Measurements from ENCODE around the gene PIMREG.
"Not testable (repeated sequence)": the region's sequence is repeated elsewhere in the genome, so short reads cannot be mapped to it uniquely, and the experiment has no call there.

The PIMREG gene

GRCh38 chr17:6478486-6478885 is 34.2 kb downstream of the PIMREG start:
- no peaks in the 10 kb centered on the region for H3K9me3 ChIP-seq (ENCODE audit: control insufficient read depth, low read length)
- no peaks in the 10 kb centered on the region for H3K27me3 ChIP-seq (ENCODE audit: control insufficient read depth, insufficient read depth, low read length)
- H3K27ac ChIP-seq = no peak overlapping the region
- no peaks in the 10 kb centered on the region for H3K36me3 ChIP-seq (ENCODE audit: control insufficient read depth, insufficient read depth, low read length)
- no peak overlapping the region for H3K9ac ChIP-seq
- H2AFZ ChIP-seq = no peak overlapping the region
- no peak for TF ChIP-seq CTCF (IDR thresholded peaks at IDR 0.05)
- no peak overlapping the region for H3K4me2 ChIP-seq (ENCODE audit: low read length)
- no peaks in the 10 kb centered on the region for H3K79me2 ChIP-seq
- no peak overlapping the region for H3K4me3 ChIP-seq (ENCODE audit: low read depth, low read length)
- no peaks in the 10 kb centered on the region for H3K4me1 ChIP-seq

- no peak for TF ChIP-seq CTCF (IDR thresholded peaks at IDR 0.05)
- H3K9ac ChIP-seq = no peak overlapping the region
- no peak overlapping the region for H2AFZ ChIP-seq
- H3K27me3 ChIP-seq (ENCODE audit: control insufficient read depth, insufficient read depth, low read length) = no peaks in the 10 kb centered on the region
- H3K79me2 ChIP-seq = no peaks in the 10 kb centered on the region
- no peak overlapping the region for H3K4me3 ChIP-seq (ENCODE audit: low read depth, low read length)
- H3K4me2 ChIP-seq (ENCODE audit: low read length) = no peak overlapping the region
- no peak overlapping the region for H3K27ac ChIP-seq
- no peaks in the 10 kb centered on the region for H3K9me3 ChIP-seq (ENCODE audit: control insufficient read depth, low read length)
- H3K4me1 ChIP-seq = no peaks in the 10 kb centered on the region
- no peaks in the 10 kb centered on the region for H3K36me3 ChIP-seq (ENCODE audit: control insufficient read depth, insufficient read depth, low read length)
Observed at GRCh38 chr17:6479622-6480302, 35.5 kb downstream of the PIMREG start.

GRCh38 chr17:6480303-6480675 is 36.0 kb downstream of the PIMREG start:
- Histone ChIP-seq H3K9ac (no peak overlapping the region), H3K27ac (no peak overlapping the region), H3K27me3 (ENCODE audit: control insufficient read depth, insufficient read depth, low read length) (no peaks in the 10 kb centered on the region), H3K79me2 (no peaks in the 10 kb centered on the region), H3K4me2 (ENCODE audit: low read length) (no peak overlapping the region), H3K4me3 (ENCODE audit: low read depth, low read length) (no peak overlapping the region), H3K36me3 (ENCODE audit: control insufficient read depth, insufficient read depth, low read length) (no peaks in the 10 kb centered on the region), H2AFZ (no peak overlapping the region), H3K4me1 (no peaks in the 10 kb centered on the region), H3K9me3 (ENCODE audit: control insufficient read depth, low read length) (no peaks in the 10 kb centered on the region)
- TF ChIP-seq CTCF (IDR thresholded peaks at IDR 0.05) = no peak

DNA sequence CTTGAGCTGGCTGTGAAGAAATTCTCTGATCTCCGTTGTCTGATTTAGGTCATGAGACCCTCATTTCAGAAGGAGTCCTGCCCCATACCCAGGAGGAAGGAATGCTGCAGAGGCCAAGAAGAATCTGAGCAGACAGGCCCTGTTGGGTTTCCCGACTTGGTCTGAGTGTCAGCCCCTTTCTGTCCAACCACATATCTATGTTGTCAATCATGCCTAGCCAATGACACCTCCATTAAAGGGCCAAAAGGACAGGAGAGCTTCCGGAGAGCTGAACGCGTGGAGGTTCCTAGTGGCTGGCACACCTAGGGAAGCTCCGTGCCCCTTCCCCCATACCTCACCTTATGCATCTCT is 37.8 kb downstream of the PIMREG start:
- Histone ChIP-seq H3K36me3 (ENCODE audit: control insufficient read depth, insufficient read depth, low read length) (no peaks in the 10 kb centered on the region), H3K27me3 (ENCODE audit: control insufficient read depth, insufficient read depth, low read length) (no peaks in the 10 kb centered on the region), H3K4me1 (no peaks in the 10 kb centered on the region), H3K9me3 (ENCODE audit: control insufficient read depth, low read length) (no peaks in the 10 kb centered on the region), H3K79me2 (no peaks in the 10 kb centered on the region), H3K27ac (no peak overlapping the region), H3K4me2 (ENCODE audit: low read length) (no peak overlapping the region), H2AFZ (no peak overlapping the region), H3K4me3 (ENCODE audit: low read depth, low read length) (no peak overlapping the region), H3K9ac (no peak overlapping the region)
- no peak for TF ChIP-seq CTCF (IDR thresholded peaks at IDR 0.05)

- H3K79me2 ChIP-seq; H3K27ac ChIP-seq; H3K9ac ChIP-seq; H3K27me3 ChIP-seq (ENCODE audit: control insufficient read depth, insufficient read depth, low read length); H3K4me2 ChIP-seq (ENCODE audit: low read length); H3K4me1 ChIP-seq; H2AFZ ChIP-seq; H3K36me3 ChIP-seq (ENCODE audit: control insufficient read depth, insufficient read depth, low read length); H3K4me3 ChIP-seq (ENCODE audit: low read depth, low read length); H3K9me3 ChIP-seq (ENCODE audit: control insufficient read depth, low read length): not testable (repeated sequence)
Observed at GRCh38 chr17:6482796-6483195, 38.5 kb downstream of the PIMREG start.

All from parathyroid adenoma (tissue), 2 donors.